Urothelium cell line (cell line): Measurements from ENCODE around the gene POR.
A peak's percentile ranks its signal among the peaks of the same experiment; 100 is the strongest.

Experiments
- DNase-seq: peaks from one replicate; pipeline ENCODE4 v3.0.0; 2011; ENCODE audit warnings: low spot score, mixed read lengths
- FAIRE-seq: peaks from 2 replicates; lab custom pipeline; 2011; peaks lifted over from hg19 to GRCh38; lab: Jason Lieb, UNC

Gene POR

DNA sequence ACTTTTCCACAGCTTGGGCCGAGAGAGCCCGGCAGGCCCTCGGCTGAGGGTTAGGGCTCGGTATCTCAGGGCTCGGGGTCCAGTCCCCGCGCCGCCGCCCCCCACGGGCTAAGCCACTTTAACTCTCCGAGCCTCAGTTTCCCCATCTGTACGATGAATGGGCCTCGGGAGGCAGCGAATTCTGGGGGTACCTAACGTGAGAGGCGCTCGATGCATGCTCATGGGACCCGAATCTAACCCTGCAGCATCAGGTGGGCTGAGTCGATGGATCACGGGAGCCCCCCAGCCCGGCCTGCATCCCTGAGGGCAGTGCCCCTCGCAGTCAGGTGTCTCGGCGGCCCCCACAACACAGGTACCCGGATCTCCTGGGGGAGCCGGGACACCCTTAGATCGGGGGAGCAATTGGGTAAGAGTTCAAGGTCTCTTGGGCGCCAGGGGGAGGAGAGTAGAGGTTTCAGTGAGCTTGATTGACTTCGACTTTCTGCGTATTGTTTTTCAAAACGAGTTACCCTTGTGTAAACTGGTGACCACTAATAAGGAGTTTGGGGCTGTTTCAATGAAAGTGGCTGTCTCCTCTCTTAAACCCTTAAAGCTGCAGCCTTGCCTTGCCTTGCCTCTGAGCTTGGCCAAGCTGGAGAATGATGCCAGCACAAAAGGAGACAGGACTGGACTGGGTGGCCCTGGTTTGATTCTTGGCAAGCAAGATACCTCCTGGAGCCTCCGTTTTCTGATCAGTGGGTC, 631 bp downstream of the POR start:
- DNase-seq (no peak), FAIRE-seq (no peak)

DNA sequence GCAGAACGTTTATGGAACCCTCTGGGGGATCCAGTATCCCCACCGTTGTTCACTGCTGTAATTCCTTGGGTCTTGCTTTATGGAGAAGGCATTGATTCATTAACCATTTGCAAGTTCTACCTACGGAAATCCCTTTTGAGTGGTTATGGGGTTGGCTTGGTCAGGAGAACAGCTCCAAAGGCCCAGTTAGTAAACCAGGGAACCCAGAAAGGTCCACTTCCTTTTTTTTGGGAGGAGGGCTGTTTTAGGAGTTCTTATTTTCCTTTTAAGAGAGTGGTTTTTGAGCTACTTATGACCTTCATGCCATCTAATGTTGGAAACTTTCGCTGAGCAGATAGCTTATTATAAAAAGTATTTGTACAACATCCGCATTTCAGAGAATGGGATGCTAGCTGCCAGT, 1.3 kb downstream of the POR start:
- DNase-seq (no peak), FAIRE-seq (no peak)

- DNase-seq (no peak), FAIRE-seq (no peak)
These were observed 2.0 kb downstream of the POR start for GRCh38 chr7:75916685-75917634.

- DNase-seq (no peak), FAIRE-seq (no peak)
These were observed 5.6 kb downstream of the POR start for GRCh38 chr7:75920431-75921161.

- FAIRE-seq, result no peak
These were observed 6.5 kb downstream of the POR start for GRCh38 chr7:75921479-75921878.

GRCh38 chr7:75922966-75923603, 8.1 kb downstream of the POR start:
- DNase-seq (no peak), FAIRE-seq (no peak)

More at GRCh38 chr7:75921479-75921878, 6.5 kb downstream of the POR start:
- DNase-seq, result no peak

DNA sequence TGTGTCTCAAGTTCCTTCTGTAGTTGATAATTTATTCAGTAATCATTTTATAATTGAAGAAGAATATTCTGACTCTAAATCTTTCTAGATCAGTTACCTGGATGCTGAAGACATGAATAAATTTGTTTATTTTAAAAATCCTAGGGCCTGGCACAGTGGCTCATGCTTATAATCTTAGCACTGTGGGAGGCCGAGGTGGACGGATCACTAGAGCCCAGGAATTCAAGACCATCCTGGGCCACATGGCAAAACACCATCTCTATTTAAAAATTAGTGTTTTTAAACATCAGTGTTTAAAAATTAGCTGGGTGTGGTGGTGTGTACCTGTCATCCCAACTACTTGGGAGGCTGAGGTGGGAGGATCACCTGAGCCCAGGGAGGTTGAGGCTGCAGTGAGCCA, 9.3 kb downstream of the POR start:
- DNase-seq, result no peak
- FAIRE-seq, result no peak

- FAIRE-seq (no peak), DNase-seq (no peak)
These were observed 9.9 kb downstream of the POR start for GRCh38 chr7:75924889-75925288.

GRCh38 chr7:75925717-75926435, 10.9 kb downstream of the POR start:
- FAIRE-seq (no peak), DNase-seq (no peak)

DNA sequence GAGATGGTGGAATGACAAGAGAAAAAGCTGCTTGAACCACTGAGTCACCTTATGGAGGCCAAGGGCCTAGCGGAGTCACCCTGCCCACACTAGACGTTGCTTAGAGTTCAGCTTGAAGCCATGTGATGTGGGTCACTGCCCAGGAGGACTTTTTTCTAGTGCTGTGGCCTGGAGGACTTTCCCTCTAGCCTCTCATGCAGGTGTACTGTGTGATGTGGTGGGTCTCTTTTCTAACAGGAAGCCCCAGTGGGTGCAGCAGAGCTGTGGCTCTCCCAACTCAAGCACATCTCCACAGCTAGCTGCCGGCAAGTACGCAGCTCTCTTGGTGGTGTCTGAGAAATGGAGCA, 13.6 kb downstream of the POR start:
- DNase-seq (no peak), FAIRE-seq (no peak)

- no peak for FAIRE-seq
- DNase-seq, result no peak
These were observed 16.7 kb downstream of the POR start for GRCh38 chr7:75931680-75932079.

DNA sequence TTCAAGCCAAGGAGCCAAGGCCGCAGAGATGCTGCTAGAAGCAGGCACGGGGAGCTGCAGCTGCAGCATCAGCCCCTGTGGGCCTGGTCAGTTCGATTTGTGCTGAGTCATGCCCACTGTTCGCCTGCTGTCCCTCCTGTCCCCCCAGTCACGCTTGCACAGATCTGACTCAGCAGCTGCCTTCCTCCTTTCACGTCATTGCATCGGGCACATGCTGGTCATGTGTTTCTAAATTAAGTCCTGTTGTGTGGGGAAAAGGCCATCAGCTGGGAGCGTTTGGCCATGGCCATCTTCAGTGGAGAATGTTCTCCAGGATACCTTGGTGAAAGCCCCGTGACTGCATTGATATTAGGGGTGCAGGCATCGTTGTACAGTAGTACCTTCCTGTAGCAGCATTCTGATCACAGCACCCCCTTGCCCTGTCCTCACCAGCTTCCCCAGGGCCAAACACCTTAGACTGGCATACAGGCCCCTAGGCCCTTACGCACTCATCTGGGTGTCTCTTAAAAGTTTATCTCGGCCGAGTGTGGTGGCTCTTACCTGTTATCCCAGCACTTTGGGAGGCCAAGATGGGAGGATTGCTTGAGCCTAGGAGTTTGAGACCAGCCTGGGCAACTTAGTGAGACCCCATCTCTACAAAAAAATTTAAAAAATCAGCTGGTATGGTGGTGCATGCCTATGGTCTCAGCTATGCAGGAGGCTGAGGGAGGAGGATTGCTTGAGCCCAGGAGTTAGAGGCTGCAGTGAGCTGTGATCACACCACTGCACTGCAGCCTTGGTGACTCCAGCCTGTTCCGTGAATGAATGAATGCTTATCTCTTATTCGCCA, 23.2 kb downstream of the POR start:
- FAIRE-seq (no peak), DNase-seq (peak; percentile 30)

- DNase-seq (no peak), FAIRE-seq (no peak)
These were observed 24.0 kb downstream of the POR start for GRCh38 chr7:75938921-75939320.

DNA sequence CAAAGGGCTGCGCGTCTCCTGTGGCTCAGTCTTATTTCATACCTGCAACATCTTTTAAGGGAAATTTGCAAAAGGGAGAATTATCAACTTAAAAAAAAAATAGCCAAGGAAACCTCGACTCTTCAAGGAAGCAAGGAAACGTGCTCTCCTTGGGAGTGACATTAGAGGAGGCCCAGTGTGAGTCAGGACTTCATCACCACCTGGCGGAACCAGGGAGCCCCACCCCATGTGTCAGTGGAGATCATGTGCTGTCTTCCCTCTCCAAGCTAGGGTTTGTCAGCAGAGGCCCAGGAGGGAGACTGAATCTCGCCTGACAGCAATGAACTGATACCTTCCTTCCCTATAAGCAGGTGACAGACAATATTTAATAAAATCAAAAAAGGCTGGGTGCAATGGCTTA, 28.9 kb downstream of the POR start:
- no peak for FAIRE-seq
- peak; percentile 26 for DNase-seq

DNA sequence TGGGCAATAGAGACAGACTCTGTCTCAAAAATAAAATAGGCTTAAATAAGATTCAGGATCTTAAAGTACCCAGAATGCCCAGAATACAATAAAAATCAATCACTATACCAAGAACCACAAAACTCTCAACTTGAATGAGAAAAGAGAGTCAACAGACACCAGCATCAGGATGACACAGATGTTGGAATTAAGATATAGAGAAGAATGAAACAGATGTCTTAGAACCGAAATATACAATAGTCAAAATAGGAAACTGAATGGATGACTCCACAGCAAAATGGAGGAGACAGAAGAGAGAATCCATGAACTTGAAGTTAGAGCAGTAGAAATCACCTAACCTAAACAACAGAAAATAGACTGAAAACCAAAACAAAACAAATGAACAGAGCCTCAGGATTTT, 29.6 kb downstream of the POR start:
- DNase-seq, result no peak
- FAIRE-seq, result no peak

GRCh38 chr7:75945297-75946168, 30.6 kb downstream of the POR start:
- FAIRE-seq, result no peak
- no peak for DNase-seq

DNA sequence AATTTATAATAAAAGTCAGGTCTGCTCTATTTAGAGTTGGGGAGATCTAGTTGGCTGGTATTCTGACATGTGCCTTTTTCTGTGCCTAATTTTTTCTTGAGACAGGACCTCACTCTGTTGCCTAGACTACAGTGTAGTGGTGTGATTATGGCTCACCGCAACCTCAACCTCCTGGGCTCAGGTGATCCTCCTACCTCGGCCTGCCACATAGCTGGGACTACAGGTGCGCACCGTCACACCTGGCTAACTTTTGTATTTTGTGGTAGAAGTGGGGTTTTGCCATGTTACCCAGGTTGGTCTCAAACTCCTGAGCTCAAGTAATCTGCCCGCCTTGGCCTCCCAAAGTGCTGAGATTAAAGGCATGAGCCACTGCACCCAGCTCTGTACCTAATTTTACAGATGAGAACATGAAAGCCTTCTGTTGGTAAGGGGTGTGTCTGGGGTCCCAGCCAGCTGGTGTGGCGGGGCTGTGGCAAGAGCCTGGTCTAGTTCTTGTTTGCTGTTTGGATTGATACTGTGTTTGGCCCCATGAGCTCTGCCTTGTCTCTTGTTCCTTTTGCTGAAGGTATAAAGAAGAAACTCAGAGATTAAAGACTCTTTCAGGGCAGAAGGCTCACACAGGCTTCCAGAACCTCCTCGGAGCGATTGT, 31.4 kb downstream of the POR start:
- DNase-seq (no peak), FAIRE-seq (no peak)

DNA sequence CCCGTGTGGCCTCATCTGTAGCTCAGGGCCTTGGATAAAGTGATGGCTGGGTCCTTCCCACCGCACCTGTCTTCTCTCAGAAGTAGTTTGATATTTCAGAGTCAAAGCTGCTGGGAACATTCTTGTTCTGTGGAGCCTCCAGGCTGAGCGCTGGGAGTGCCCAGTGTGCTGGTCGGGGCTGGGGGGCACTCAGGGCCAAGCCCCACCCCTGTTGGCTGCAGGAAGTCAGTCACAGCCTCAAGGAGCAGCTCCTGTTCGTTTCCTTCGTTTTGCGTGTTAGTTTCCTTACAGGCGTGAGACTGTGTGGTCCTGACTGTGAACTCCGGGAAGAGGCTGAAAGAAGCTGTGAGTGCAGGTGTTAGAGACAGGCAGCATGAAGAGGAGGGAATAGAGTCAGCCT, 33.2 kb downstream of the POR start:
- FAIRE-seq (no peak), DNase-seq (no peak)
